GM21381 (cell line): ENCODE results near the gene ULK1.
"Not testable (repeated sequence)": the region's sequence is repeated elsewhere in the genome, so short reads cannot be mapped to it uniquely, and the experiment has no call there.

ENCODE experiments used
- ATAC-seq: cut with Tn5 transposase; IDR thresholded peaks from one replicate; pipeline ENCODE4 v1.9.1; 2021; ENCODE audit warnings: mild to moderate bottlenecking, moderate library complexity; ENCODE audit not compliant: unreplicated experiment

ULK1 gene

GRCh38 chr12:131885543-131886057, 8.8 kb upstream of the ULK1 start:
- no peak for ATAC-seq

GRCh38 chr12:131891722-131892121, 2.7 kb upstream of the ULK1 start:
- ATAC-seq = not testable (repeated sequence)

- no peak for ATAC-seq
These were observed 1.5 kb upstream of the ULK1 start for GRCh38 chr12:131892711-131893604.

GRCh38 chr12:131893605-131894312, 663 bp upstream of the ULK1 start:
- no peak for ATAC-seq

- ATAC-seq = no peak
These were observed 688 bp downstream of the ULK1 start for GRCh38 chr12:131894981-131895639.

GRCh38 chr12:131895640-131896079, 1.2 kb downstream of the ULK1 start:
- ATAC-seq = no peak

GRCh38 chr12:131896080-131896810, 1.8 kb downstream of the ULK1 start:
- peak; percentile 57 for ATAC-seq

- no peak for ATAC-seq
These were observed 2.4 kb downstream of the ULK1 start for GRCh38 chr12:131896811-131897270.

GRCh38 chr12:131897276-131897675, 2.9 kb downstream of the ULK1 start:
- no peak for ATAC-seq

- no peak for ATAC-seq
These were observed 3.5 kb downstream of the ULK1 start for GRCh38 chr12:131897875-131898274.

- ATAC-seq = no peak
These were observed 6.0 kb downstream of the ULK1 start for GRCh38 chr12:131900397-131900796.

GRCh38 chr12:131901431-131902331, 7.3 kb downstream of the ULK1 start:
- no peak for ATAC-seq

GRCh38 chr12:131902332-131903241, 8.2 kb downstream of the ULK1 start:
- no peak for ATAC-seq

GRCh38 chr12:131903270-131904255, 9.1 kb downstream of the ULK1 start:
- no peak for ATAC-seq

- no peak for ATAC-seq
These were observed 9.9 kb downstream of the ULK1 start for GRCh38 chr12:131904346-131904745.

GRCh38 chr12:131905081-131905629, 10.7 kb downstream of the ULK1 start:
- ATAC-seq = no peak

- ATAC-seq = no peak
These were observed 11.2 kb downstream of the ULK1 start for GRCh38 chr12:131905630-131906091.
